CD14-positive monocyte (primary cell): ENCODE results near the gene CENPC. TPM values are rescaled to one million over a fixed set of nuclear protein-coding genes. Genes with fewer than 3 reads are reported as not detected.

ENCODE experiments used
- DNase-seq, 3 donors: peaks; one replicate each; pipeline ENCODE4 v3.0.0-alpha.2; 2011 to 2022
- H2AFZ ChIP-seq: 2 replicates; pipeline ENCODE4 v1.6.0; 2012; ENCODE audit warnings: mild to moderate bottlenecking, low read depth, low read length, inconsistent platforms; ENCODE audit not compliant: insufficient read depth, poor library complexity, severe bottlenecking
- H3K27ac ChIP-seq, 2 donors: 1 replicate in 1 of 2; 2 replicates in 1 of 2; pipeline ENCODE4 v1.5.1; 2012 to 2013; ENCODE audit warnings: low read length in 2 of 2, control low read depth in 1 of 2, inconsistent platforms in 1 of 2, low read depth in 1 of 2, mild to moderate bottlenecking in 1 of 2
- H3K27me3 ChIP-seq, 2 donors: one replicate each; pipeline versions ENCODE4 v1.6.0 to v1.6.1; 2011 to 2013; ENCODE audit warnings: low read length in 2 of 2; ENCODE audit not compliant: control insufficient read depth in 2 of 2, insufficient read depth in 2 of 2
- H3K36me3 ChIP-seq, 2 donors: replicated peaks in 1 of 2; 1 replicate in 1 of 2; 2 replicates in 1 of 2; pipeline versions ENCODE4 v1.5.1 to v1.6.1; 2012 to 2013; ENCODE audit warnings: low read length in 2 of 2, control low read depth in 1 of 2, inconsistent platforms in 1 of 2, mild to moderate bottlenecking in 1 of 2; ENCODE audit not compliant: insufficient read depth in 2 of 2, control insufficient read depth in 1 of 2
- H3K4me1 ChIP-seq, 2 donors: 1 replicate in 1 of 2; 2 replicates in 1 of 2; pipeline versions ENCODE4 v1.5.1 to v1.6.1; 2012 to 2013; ENCODE audit warnings: low read length in 2 of 2, control low read depth in 1 of 2, inconsistent platforms in 1 of 2, mild to moderate bottlenecking in 1 of 2, moderate library complexity in 1 of 2; ENCODE audit not compliant: insufficient read depth in 2 of 2, control insufficient read depth in 1 of 2
- H3K4me2 ChIP-seq: replicated peaks from 2 replicates; pipeline ENCODE3; 2012; ENCODE audit warnings: low read length, moderate library complexity, mild to moderate bottlenecking; ENCODE audit not compliant: poor library complexity, severe bottlenecking; ENCODE audit errors: extremely low read depth
- H3K4me3 ChIP-seq, 3 experiments: fragments of 200-600 bp in 1 of 3; sonication (generic) in 1 of 3; replicated peaks in 1 of 3; 1 replicate in 2 of 3; 2 replicates in 1 of 3; pipeline ENCODE4 v1.5.1; 2011 to 2013; ENCODE audit warnings: low read length in 3 of 3, mild to moderate bottlenecking in 3 of 3, control low read depth in 2 of 3, low read depth in 2 of 3, inconsistent platforms in 1 of 3, moderate library complexity in 1 of 3
- H3K79me2 ChIP-seq: 2 replicates; pipeline ENCODE4 v1.6.0; 2012; ENCODE audit warnings: mild to moderate bottlenecking, control low read depth, inconsistent platforms, low read length, moderate library complexity; ENCODE audit not compliant: insufficient read depth
- H3K9ac ChIP-seq: 2 replicates; pipeline ENCODE4 v1.6.0; 2017; ENCODE audit warnings: low read length, mild to moderate bottlenecking; ENCODE audit not compliant: insufficient read depth, poor library complexity, severe bottlenecking
- H3K9me3 ChIP-seq, 2 donors: replicated peaks in 1 of 2; 1 replicate in 1 of 2; 2 replicates in 1 of 2; pipeline versions ENCODE4 v1.5.1 to v1.6.1; 2012 to 2013; ENCODE audit warnings: low read length in 2 of 2, control low read depth in 1 of 2; ENCODE audit not compliant: control insufficient read depth in 1 of 2, insufficient read depth in 1 of 2
- H4K20me1 ChIP-seq: 2 replicates; pipeline ENCODE4 v1.6.0; 2012; ENCODE audit warnings: mild to moderate bottlenecking, low read length, control low read depth, moderate library complexity; ENCODE audit not compliant: insufficient read depth
- H3K27ac Mint-ChIP-seq, 7 donors: one replicate each; pipeline ENCODE4 v1.8.0; 2020; ENCODE audit warnings: mild to moderate bottlenecking in 7 of 7, mixed read lengths in 7 of 7, moderate library complexity in 6 of 7, inconsistent platforms in 2 of 7
- H3K27me3 Mint-ChIP-seq, 3 donors: one replicate each; pipeline ENCODE4 v1.8.0; 2021 to 2022; ENCODE audit warnings: low read depth in 3 of 3, mild to moderate bottlenecking in 3 of 3, mixed read lengths in 3 of 3, moderate library complexity in 3 of 3, inconsistent platforms in 1 of 3
- H3K36me3 Mint-ChIP-seq, 2 donors: one replicate each; pipeline ENCODE4 v1.8.0; 2020; ENCODE audit warnings: mixed read lengths in 2 of 2, inconsistent platforms in 1 of 2, mild to moderate bottlenecking in 1 of 2
- H3K4me1 Mint-ChIP-seq: one replicate; pipeline ENCODE4 v1.8.0; 2020; ENCODE audit warnings: mild to moderate bottlenecking, mixed read lengths
- H3K4me3 Mint-ChIP-seq, 2 donors: one replicate each; pipeline ENCODE4 v1.8.0; 2020; ENCODE audit warnings: mild to moderate bottlenecking in 2 of 2, mixed read lengths in 2 of 2, moderate library complexity in 1 of 2
- H3K9me3 Mint-ChIP-seq, 7 donors: one replicate each; pipeline ENCODE4 v1.8.0; 2020 to 2022; ENCODE audit warnings: mixed read lengths in 7 of 7, mild to moderate bottlenecking in 6 of 7, moderate library complexity in 6 of 7, inconsistent platforms in 2 of 7
- CTCF ChIP-seq: fragments of 200-600 bp; IDR thresholded peaks from one replicate; pipeline ENCODE4 v1.8.0; 2022; ENCODE audit warnings: antibody characterized with exemption, mild to moderate bottlenecking
- WGBS: methylation state at CpG from one replicate; pipeline ENCODE4 v1.1.5; 2013; ENCODE audit warnings: missing lambda C conversion rate; ENCODE audit not compliant: insufficient coverage; 5-methylcytosine and 5-hydroxymethylcytosine counted together
- intact Hi-C, 2 donors: fragments of 100-400 bp; cut with micrococcal nuclease; formaldehyde crosslinking; loops; one replicate each; pipeline versions ENCODE4 v1.15.0 to v1.15.1; 2023
- polyA plus RNA-seq, 3 donors: library from polyadenylated mRNA; depleted of rRNA in 1 of 3; unstranded in 2 of 3; stranded (reverse) in 1 of 3; fragments of 300-500 nt in 2 of 3; fragments of >200 nt in 1 of 3; fragmentation: Illumina TruSeq in 2 of 3; gene quantifications; 1 replicate in 2 of 3; 2 replicates in 1 of 3; pipeline ENCODE4 v1.2.3, GENCODE V29; 2012 to 2021

CENPC gene
- polyA plus RNA-seq, 3 donors = 6.3 to 7.2 (median 6.7) TPM

- H3K9ac ChIP-seq = no peak overlapping the region
- H3K4me1 Mint-ChIP-seq = peaks cover 4% of the 10 kb centered on the region
- no peak overlapping the region for H2AFZ ChIP-seq
- no peaks in the 10 kb centered on the region for H3K9me3 ChIP-seq
- WGBS = no CpG with 5 or more reads among the region's 2 CpGs
- DNase-seq = no peak
- no peak overlapping the region for H3K4me3 Mint-ChIP-seq
- no peaks in the 10 kb centered on the region for H3K27me3 ChIP-seq
- no peak overlapping the region for H3K27ac Mint-ChIP-seq
- H3K4me1 ChIP-seq = no peaks in the 10 kb centered on the region
- H3K36me3 ChIP-seq = no peaks in the 10 kb centered on the region
- no peaks in the 10 kb centered on the region for H3K79me2 ChIP-seq
- intact Hi-C loops = no loop called here
- no peaks in the 10 kb centered on the region for H3K36me3 Mint-ChIP-seq
- no peaks in the 10 kb centered on the region for H4K20me1 ChIP-seq
- no peak for TF ChIP-seq CTCF
- H3K9me3 Mint-ChIP-seq = peaks cover 0 to 2% (median 0%) of the 10 kb centered on the region in 7 donors
- no peak overlapping the region for H3K4me3 ChIP-seq
- no peak overlapping the region for H3K27ac ChIP-seq
- H3K27me3 Mint-ChIP-seq = peaks cover 0 to 4% (median 0%) of the 10 kb centered on the region in 3 donors
- no peak overlapping the region for H3K4me2 ChIP-seq
Observed at GRCh38 chr4:67568820-67569219, 23.5 kb upstream of the CENPC start.

- no peaks in the 10 kb centered on the region for H3K9me3 ChIP-seq
- Mint-ChIP-seq H3K27ac (no peak overlapping the region), H3K4me3 (no peak overlapping the region), H3K4me1 (peaks cover 2% of the 10 kb centered on the region), H3K27me3 (peaks cover 0 to 4% (median 1%) of the 10 kb centered on the region in 3 donors), H3K9me3 (peaks cover 0 to 6% (median 3%) of the 10 kb centered on the region in 7 donors), H3K36me3 (no peaks in the 10 kb centered on the region)
- WGBS = 96% methylated on average over 3 of the region's 3 CpGs
- no peak for TF ChIP-seq CTCF
- no peaks in the 10 kb centered on the region for H3K27me3 ChIP-seq
- H2AFZ ChIP-seq = no peak overlapping the region
- no peak overlapping the region for H3K4me3 ChIP-seq
- intact Hi-C loops = no loop called here
- H3K4me1 ChIP-seq = no peaks in the 10 kb centered on the region
- no peaks in the 10 kb centered on the region for H3K79me2 ChIP-seq
- H3K4me2 ChIP-seq = no peak overlapping the region
- H3K9ac ChIP-seq = no peak overlapping the region
- DNase-seq = no peak
- no peak overlapping the region for H3K27ac ChIP-seq
- H4K20me1 ChIP-seq = no peaks in the 10 kb centered on the region
- H3K36me3 ChIP-seq = no peaks in the 10 kb centered on the region
Observed at GRCh38 chr4:67566335-67566734, 21.0 kb upstream of the CENPC start.
